SHP77 (cell line): ENCODE results near the gene PCDHGA12.
"Not testable (repeated sequence)": the region's sequence is repeated elsewhere in the genome, so short reads cannot be mapped to it uniquely, and the experiment has no call there.

Experiments
- DNase-seq, 2 experiments: peaks; one replicate each; lab custom pipeline; 2025; lab: John Stamatoyannopoulos, UW

PCDHGA12 gene

DNA sequence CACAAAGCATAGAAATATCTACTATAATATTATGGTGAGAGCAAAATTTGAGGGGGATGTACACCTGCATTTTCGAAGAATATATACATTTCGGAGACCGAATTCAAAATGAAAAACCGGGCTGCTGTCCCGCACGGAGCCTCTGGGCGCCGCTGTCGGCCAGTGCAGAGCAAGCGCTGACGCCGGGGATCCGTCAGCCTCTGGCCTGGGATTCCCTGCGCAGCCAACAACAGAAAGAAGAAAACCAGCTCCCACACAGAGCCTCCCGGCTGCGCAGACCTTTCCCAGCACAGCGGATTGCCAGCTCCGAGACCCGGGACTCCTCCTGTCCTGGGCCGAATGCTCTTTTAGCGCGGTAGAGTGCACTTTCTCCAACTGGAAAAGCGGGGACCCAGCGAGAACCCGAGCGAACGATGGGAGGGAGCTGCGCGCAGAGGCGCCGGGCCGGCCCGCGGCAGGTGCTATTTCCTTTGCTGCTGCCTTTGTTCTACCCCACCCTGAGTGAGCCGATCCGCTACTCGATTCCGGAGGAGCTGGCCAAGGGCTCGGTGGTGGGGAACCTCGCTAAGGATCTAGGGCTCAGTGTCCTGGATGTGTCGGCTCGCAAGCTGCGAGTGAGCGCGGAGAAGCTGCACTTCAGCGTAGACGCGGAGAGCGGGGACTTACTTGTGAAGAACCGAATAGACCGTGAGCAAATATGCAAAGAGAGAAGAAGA lies 22.4 kb upstream of the PCDHGA12 start, which contains the start of gene PCDHGB6:
Gene PCDHGB6 (plus strand): TSS at position 232 of the 716 bp plus-strand sequence. CDS start 182 bp downstream, at position 414.
- DNase-seq = not testable (repeated sequence)

DNA sequence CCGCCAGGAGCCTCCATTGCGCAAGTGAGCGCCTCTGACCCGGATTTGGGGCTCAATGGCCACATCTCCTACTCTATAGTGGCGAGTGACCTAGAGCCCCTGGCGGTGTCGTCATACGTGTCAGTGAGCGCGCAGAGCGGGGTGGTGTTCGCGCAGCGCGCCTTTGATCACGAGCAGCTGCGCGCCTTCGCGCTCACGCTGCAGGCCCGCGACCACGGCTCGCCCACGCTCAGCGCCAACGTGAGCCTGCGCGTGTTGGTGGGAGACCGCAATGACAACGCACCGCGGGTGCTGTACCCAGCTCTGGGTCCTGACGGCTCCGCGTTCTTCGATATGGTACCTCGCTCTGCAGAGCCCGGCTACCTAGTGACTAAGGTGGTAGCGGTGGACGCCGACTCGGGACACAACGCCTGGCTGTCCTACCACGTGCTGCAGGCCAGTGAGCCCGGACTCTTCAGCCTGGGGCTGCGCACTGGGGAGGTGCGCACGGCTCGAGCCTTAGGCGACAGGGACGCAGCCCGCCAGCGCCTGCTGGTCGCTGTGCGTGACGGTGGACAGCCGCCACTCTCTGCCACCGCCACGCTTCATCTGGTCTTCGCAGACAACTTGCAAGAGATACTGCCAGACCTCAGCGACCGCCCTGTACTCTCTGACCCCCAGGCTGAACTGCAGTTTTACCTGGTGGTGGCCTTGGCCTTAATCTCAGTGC lies 20.6 kb upstream of the PCDHGA12 start:
- DNase-seq = no peak

DNA sequence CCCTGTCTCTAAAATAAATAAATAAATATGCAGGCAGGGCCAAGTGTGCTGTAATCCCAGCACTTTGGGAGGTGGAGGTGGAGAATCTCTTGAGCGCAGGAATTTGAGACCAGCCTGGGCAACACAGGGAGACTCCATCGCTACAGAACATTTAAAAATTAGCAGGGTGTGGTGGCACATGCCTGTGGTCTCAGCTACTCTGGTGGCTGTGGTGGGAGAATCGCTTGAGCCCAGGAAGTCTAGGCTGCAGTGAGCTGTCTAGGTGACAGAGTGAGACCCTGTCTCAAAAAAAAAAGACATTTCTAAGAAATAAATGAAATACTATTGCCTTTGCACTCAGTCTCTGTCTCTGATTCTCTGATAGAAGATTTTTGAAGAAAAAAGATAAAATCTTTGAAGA lies 18.7 kb upstream of the PCDHGA12 start:
- no peak for DNase-seq

DNA sequence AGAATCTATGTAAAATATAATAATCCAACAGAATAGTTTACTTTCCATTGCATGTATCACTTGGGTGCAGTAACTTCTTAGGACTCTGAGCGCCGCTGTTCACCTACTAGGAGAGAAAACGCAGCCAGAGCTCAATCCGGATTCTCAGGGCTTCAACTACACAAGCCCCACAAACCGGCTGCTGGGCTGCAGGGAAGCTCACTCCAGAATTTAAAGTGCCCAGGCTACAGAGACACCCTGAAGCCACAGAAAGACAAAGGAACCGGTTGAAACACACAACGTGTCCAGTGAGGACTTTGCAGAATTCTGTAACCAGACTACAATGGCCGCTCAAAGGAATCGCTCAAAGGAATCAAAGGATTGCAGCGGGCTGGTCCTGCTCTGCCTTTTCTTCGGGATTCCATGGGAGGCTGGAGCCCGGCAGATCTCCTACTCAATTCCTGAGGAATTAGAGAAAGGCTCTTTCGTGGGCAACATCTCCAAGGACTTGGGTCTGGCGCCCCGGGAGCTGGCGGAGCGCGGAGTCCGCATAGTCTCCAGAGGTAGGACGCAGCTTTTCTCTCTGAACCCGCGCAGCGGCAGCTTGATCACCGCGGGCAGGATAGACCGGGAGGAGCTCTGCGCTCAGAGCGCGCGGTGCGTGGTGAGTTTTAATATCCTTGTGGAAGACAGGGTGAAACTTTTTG lies 17.3 kb upstream of the PCDHGA12 start, which contains the start of gene PCDHGA10:
Gene PCDHGA10 (plus strand): TSS at position 134 of the 686 bp plus-strand sequence. CDS start 189 bp downstream, at position 323.
- DNase-seq = peak; percentile 67 to 69

DNA sequence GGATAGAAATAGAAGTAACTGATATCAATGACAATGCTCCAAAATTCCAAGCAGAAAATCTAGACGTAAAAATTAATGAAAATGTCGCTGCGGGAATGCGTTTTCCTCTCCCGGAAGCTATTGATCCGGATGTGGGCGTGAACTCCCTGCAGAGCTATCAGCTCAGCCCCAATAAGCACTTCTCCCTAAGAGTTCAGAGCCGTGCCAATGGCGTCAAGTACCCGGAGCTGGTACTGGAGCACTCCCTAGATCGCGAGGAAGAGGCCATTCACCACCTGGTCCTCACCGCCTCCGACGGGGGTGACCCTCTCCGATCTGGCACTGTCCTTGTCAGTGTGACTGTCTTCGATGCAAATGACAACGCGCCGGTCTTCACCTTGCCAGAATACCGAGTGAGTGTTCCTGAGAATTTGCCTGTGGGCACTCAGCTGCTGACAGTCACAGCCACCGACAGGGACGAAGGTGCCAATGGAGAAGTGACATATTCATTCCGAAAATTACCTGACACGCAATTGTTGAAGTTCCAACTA lies 16.7 kb upstream of the PCDHGA12 start:
- no peak for DNase-seq

DNA sequence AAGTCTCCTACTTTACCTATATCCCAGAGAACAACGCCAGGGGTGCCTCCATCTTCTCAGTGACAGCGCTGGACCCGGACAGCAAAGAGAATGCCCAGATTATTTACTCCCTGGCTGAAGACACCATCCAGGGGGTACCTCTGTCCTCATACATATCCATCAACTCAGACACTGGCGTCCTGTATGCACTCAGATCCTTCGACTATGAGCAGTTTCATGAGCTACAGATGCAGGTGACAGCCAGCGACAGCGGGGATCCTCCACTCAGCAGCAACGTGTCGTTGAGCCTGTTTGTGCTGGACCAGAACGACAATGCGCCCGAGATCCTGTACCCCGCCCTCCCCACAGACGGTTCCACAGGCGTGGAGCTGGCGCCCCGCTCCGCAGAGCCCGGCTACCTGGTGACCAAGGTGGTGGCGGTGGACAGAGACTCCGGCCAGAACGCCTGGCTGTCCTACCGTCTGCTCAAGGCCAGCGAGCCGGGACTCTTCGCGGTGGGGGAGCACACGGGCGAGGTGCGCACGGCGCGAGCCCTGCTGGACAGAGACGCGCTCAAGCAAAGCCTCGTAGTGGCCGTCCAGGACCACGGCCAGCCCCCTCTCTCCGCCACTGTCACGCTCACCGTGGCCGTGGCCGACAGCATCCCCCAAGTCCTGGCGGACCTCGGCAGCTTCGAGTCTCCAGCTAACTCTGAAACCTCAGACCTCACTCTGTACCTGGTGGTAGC lies 15.6 kb upstream of the PCDHGA12 start:
- DNase-seq = not testable (repeated sequence)

DNA sequence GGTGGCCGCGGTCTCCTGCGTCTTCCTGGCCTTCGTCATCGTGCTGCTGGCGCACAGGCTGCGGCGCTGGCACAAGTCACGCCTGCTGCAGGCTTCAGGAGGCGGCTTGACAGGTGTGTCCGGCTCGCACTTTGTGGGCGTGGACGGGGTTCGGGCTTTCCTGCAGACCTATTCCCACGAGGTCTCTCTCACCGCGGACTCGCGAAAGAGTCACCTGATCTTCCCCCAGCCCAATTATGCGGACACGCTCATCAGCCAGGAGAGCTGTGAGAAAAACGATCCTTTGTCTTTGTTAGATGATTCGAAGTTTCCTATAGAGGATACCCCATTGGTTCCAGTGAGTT lies 15.1 kb upstream of the PCDHGA12 start:
- DNase-seq = not testable (repeated sequence)

DNA sequence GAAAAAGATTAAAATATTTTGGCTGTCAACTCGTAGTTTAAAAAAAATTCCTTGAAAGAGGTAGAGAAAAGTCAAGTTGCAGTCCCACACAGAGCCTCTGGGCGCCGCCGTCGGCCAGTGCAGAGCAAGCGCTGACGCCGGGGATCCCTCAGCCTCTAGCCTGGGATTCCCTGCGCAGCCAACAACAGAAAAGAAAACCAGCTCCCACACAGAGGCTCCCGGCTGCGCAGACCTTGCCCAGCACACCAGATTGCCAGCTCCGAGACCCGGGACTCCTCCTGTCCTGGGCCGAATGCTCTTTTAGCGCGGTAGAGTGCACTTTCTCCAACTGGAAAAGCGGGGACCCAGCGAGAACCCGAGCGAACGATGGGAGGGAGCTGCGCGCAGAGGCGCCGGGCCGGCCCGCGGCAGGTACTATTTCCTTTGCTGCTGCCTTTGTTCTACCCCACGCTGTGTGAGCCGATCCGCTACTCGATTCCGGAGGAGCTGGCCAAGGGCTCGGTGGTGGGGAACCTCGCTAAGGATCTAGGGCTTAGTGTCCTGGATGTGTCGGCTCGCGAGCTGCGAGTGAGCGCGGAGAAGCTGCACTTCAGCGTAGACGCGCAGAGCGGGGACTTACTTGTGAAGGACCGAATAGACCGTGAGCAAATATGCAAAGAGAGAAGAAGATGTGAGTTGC lies 12.7 kb upstream of the PCDHGA12 start, which contains the start of gene PCDHGB7:
Gene PCDHGB7 (plus strand): TSS at position 184 of the 679 bp plus-strand sequence. CDS start 183 bp downstream, at position 367.
- DNase-seq = peak; percentile 9 to 31

DNA sequence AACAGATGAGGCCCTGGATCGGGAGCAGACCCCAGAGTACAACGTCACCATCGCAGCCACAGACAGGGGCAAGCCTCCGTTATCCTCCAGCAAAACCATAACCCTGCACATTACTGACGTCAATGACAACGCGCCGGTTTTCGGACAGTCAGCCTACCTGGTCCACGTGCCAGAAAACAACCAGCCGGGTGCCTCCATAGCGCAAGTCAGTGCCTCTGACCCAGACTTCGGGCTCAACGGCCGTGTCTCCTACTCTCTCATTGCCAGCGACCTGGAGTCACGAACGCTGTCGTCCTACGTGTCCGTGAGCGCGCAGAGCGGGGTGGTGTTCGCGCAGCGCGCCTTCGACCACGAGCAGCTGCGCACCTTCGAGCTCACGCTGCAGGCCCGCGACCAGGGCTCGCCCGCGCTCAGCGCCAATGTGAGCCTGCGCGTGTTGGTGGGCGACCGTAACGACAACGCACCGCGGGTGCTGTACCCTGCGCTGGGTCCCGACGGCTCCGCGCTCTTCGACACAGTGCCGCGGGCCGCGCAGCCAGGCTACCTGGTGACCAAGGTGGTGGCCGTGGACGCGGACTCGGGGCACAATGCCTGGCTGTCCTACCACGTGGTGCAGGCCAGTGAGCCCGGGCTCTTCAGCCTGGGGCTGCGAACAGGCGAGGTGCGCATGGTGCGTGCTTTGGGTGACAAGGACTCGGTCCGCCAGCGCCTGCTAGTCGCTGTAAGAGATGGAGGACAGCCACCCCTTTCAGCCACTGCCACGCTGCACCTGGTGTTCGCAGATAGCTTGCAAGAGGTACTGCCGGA lies 11.0 kb upstream of the PCDHGA12 start:
- no peak for DNase-seq

DNA sequence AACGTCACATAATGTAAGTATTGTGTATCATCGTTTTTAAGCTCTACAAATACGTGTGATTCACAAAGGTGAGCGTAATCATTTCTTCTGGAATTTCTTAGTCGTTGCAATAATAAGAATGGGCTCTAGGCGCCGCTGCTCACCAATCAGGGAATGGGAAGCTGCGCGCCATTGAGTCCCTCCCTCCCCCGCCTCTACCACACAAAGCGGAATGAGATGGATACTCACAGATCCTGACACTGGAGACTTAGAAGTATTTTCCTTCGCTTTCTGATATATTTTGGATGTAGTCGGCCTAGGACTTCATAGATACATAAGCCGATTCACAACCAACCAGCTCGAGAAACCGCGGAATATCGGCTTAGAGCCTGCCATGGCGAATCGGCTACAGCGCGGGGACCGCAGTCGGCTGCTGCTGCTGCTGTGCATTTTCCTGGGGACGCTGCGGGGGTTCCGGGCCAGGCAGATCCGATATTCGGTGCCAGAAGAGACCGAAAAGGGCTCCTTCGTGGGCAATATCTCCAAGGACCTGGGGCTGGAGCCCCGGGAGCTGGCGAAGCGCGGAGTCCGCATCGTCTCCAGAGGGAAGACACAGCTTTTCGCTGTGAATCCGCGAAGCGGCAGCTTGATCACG lies 9.3 kb upstream of the PCDHGA12 start, which contains the start of gene PCDHGA11:
Gene PCDHGA11 (plus strand): TSS at position 197 of the 634 bp plus-strand sequence. CDS start 177 bp downstream, at position 374.
- DNase-seq = no peak

DNA sequence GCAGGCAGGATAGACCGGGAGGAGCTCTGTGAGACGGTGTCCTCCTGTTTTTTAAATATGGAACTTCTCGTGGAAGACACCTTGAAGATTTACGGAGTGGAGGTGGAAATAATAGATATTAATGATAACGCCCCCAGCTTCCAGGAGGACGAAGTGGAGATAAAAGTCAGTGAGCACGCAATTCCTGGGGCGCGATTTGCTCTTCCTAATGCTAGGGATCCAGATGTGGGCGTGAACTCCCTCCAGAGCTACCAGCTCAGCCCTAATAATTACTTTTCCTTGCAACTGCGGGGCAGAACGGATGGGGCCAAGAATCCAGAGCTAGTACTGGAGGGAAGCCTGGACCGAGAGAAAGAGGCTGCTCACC lies 8.8 kb upstream of the PCDHGA12 start:
- no peak for DNase-seq

DNA sequence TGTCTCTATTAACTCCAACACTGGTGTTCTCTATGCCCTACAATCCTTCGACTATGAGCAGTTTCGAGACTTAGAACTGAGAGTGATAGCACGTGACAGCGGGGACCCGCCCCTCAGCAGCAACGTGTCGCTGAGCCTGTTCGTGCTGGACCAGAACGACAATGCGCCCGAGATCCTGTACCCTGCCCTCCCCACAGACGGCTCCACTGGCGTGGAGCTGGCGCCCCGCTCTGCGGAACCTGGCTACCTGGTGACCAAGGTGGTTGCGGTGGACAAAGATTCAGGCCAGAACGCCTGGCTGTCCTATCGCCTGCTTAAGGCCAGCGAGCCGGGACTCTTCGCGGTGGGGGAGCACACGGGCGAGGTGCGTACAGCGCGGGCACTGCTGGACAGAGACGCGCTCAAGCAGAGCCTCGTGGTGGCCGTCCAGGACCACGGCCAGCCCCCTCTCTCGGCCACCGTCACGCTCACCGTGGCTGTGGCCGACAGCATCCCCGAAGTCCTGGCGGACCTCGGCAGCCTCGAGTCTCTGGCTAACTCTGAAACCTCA lies 7.5 kb upstream of the PCDHGA12 start:
- no peak for DNase-seq

DNA sequence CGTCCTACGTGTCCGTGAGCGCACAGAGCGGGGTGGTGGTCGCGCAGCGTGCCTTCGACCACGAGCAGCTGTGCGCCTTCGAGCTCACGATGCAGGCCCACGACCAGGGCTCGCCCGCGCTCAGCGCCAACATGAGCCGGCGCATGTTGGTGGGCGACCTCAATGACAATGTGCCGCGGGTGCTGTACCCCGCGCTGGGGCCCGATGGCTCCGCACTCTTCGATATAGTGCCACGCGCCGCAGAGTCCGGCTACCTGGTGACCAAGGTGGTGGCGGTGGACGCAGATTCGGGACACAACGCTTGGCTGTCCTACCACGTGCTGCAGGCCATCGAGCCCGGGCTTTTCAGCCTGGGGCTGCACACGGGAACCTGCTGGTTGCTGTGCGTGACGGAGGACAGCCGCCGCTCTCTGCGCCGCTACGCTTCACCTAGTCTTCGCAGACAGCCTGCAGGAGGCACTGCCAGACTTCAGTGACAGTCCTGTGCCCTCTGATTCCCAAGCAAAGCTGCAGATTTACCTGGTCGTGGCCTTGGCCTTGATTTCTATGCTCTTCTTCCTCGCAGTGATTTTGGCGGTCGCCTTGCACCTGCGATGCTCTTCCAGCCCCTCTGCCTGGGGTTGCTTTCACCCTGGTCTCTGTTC lies 2.4 kb upstream of the PCDHGA12 start:
- DNase-seq = no peak

DNA sequence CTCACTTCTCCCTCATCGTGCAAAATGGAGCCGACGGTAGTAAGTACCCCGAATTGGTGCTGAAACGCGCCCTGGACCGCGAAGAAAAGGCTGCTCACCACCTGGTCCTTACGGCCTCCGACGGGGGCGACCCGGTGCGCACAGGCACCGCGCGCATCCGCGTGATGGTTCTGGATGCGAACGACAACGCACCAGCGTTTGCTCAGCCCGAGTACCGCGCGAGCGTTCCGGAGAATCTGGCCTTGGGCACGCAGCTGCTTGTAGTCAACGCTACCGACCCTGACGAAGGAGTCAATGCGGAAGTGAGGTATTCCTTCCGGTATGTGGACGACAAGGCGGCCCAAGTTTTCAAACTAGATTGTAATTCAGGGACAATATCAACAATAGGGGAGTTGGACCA lies 979 bp downstream of the PCDHGA12 start:
- DNase-seq = no peak

DNA sequence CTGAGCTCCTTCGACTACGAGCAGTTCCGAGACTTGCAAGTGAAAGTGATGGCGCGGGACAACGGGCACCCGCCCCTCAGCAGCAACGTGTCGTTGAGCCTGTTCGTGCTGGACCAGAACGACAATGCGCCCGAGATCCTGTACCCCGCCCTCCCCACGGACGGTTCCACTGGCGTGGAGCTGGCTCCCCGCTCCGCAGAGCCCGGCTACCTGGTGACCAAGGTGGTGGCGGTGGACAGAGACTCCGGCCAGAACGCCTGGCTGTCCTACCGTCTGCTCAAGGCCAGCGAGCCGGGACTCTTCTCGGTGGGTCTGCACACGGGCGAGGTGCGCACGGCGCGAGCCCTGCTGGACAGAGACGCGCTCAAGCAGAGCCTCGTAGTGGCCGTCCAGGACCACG lies 2.0 kb downstream of the PCDHGA12 start:
- DNase-seq = not testable (repeated sequence)

DNA sequence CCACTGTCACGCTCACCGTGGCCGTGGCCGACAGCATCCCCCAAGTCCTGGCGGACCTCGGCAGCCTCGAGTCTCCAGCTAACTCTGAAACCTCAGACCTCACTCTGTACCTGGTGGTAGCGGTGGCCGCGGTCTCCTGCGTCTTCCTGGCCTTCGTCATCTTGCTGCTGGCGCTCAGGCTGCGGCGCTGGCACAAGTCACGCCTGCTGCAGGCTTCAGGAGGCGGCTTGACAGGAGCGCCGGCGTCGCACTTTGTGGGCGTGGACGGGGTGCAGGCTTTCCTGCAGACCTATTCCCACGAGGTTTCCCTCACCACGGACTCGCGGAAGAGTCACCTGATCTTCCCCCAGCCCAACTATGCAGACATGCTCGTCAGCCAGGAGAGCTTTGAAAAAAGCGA lies 2.4 kb downstream of the PCDHGA12 start:
- DNase-seq = not testable (repeated sequence)

DNA sequence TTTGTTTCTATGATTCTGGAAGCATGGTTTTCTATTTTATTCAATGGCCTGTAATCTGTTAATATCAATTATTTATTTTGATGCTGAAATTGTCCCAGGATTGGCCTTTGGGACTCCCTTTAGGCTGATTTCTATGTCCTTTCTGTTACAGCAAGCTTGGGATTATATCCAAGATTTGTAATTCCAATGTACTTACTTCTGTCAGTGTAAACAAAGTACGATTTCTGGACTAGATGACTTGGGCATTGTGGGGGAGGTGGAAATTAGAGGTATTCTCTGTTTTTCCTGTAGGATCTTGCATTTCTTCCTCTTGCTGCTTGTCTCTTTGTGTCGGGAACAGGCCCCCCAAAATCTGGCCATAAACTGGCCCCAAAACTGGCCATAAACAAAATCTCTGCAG lies 3.7 kb downstream of the PCDHGA12 start:
- no peak for DNase-seq

DNA sequence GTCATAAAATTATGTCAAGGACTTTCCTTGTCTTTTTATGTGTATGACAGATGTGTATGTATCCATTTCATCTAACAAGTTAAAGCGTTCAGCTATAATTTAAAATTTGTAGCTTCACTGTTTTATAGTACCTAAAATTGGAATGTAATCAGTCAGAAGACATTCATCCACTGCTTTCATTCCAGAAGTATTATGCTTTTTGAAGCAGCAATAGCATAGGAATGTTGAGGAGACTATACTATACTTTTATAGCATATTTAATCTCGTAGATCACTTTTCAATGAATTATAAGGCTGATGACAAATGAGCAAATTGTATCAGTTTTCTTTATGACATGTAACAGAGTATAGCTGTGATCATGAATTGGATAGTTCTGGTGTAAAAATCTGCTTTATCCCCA lies 6.9 kb downstream of the PCDHGA12 start:
- DNase-seq = no peak
